H9 (cell line): ENCODE data around the gene HSDL2. TPM values are rescaled to one million over a fixed set of nuclear protein-coding genes. Genes with fewer than 3 reads are reported as not detected.

ENCODE experiments used
- DNase-seq: peaks from one replicate; pipeline ENCODE4 v3.0.0-alpha.2; 2017
- H2AFZ ChIP-seq: one replicate; pipeline ENCODE4 v1.6.1; 2013; ENCODE audit warnings: mild to moderate bottlenecking, low read length, control low read depth, moderate library complexity
- H2AK5ac ChIP-seq: 2 replicates; pipeline ENCODE4 v1.6.1; 2013; ENCODE audit warnings: low read length, control low read depth, mixed read lengths; ENCODE audit not compliant: insufficient read length
- H2BK120ac ChIP-seq: one replicate; pipeline ENCODE4 v1.6.1; 2013; ENCODE audit warnings: low read depth, mild to moderate bottlenecking, low read length, control low read depth, inconsistent platforms; ENCODE audit not compliant: poor library complexity, severe bottlenecking
- H2BK12ac ChIP-seq: 2 replicates; pipeline ENCODE4 v1.6.1; 2013; ENCODE audit warnings: low read length, control low read depth, mixed read lengths, low read depth; ENCODE audit not compliant: insufficient read length
- H2BK15ac ChIP-seq: 2 replicates; pipeline ENCODE4 v1.6.1; 2013; ENCODE audit warnings: low read depth, low read length, control low read depth
- H2BK20ac ChIP-seq: one replicate; pipeline ENCODE4 v1.6.1; 2013; ENCODE audit warnings: low read depth, mild to moderate bottlenecking, low read length, control low read depth, inconsistent platforms; ENCODE audit not compliant: poor library complexity, severe bottlenecking
- H2BK5ac ChIP-seq: 2 replicates; pipeline ENCODE4 v1.6.1; 2013; ENCODE audit warnings: low read length, control low read depth, mixed read lengths; ENCODE audit not compliant: insufficient read length
- H3K14ac ChIP-seq: 2 replicates; pipeline ENCODE4 v1.6.1; 2013; ENCODE audit warnings: low read length, control low read depth; ENCODE audit not compliant: insufficient read depth
- H3K18ac ChIP-seq: 2 replicates; pipeline ENCODE4 v1.6.1; 2013; ENCODE audit warnings: low read depth, mild to moderate bottlenecking, mixed read lengths, low read length, control low read depth; ENCODE audit not compliant: insufficient read length
- H3K23ac ChIP-seq: 2 replicates; pipeline ENCODE4 v1.6.1; 2013; ENCODE audit warnings: low read length, control low read depth, mixed read lengths, low read depth; ENCODE audit not compliant: insufficient read length
- H3K23me2 ChIP-seq: 2 replicates; pipeline ENCODE4 v1.6.1; 2013; ENCODE audit warnings: low read depth, mild to moderate bottlenecking, mixed read lengths, low read length, control low read depth; ENCODE audit not compliant: insufficient read length, poor library complexity, severe bottlenecking
- H3K27ac ChIP-seq: 2 replicates; pipeline ENCODE4 v1.5.1; 2013; ENCODE audit warnings: low read length, control low read depth, mixed read lengths, low read depth; ENCODE audit not compliant: insufficient read length
- H3K27me3 ChIP-seq: 2 replicates; pipeline ENCODE4 v1.6.1; 2013; ENCODE audit warnings: low read length, control low read depth, inconsistent platforms; ENCODE audit not compliant: insufficient read depth
- H3K4ac ChIP-seq: 2 replicates; pipeline ENCODE4 v1.6.1; 2013; ENCODE audit warnings: low read depth, mild to moderate bottlenecking, control low read depth, inconsistent platforms, low read length, moderate library complexity
- H3K4me1 ChIP-seq: 2 replicates; pipeline ENCODE4 v1.6.1; 2013; ENCODE audit warnings: low read length, control low read depth, inconsistent platforms; ENCODE audit not compliant: insufficient read depth
- H3K4me2 ChIP-seq: 2 replicates; pipeline ENCODE4 v1.6.1; 2013; ENCODE audit warnings: low read length, control low read depth, mixed read lengths; ENCODE audit not compliant: insufficient read length, insufficient read depth
- H3K56ac ChIP-seq: 2 replicates; pipeline ENCODE4 v1.6.1; 2013; ENCODE audit warnings: low read depth, mild to moderate bottlenecking, mixed read lengths, low read length, control low read depth; ENCODE audit not compliant: insufficient read length
- H3K79me1 ChIP-seq: 2 replicates; pipeline ENCODE4 v1.6.1; 2013; ENCODE audit warnings: low read depth, mild to moderate bottlenecking, moderate library complexity, low read length, control low read depth, inconsistent platforms; ENCODE audit not compliant: insufficient read depth, poor library complexity, severe bottlenecking
- H3K79me2 ChIP-seq: 2 replicates; pipeline ENCODE4 v1.6.1; 2013; ENCODE audit warnings: low read length, control low read depth, inconsistent platforms; ENCODE audit not compliant: insufficient read depth
- H3K9ac ChIP-seq: 2 replicates; pipeline ENCODE4 v1.6.1; 2013; ENCODE audit warnings: low read length, control low read depth, mixed read lengths; ENCODE audit not compliant: insufficient read length; ENCODE audit errors: extremely low read depth
- H3K9me3 ChIP-seq: one replicate; pipeline ENCODE4 v1.6.1; 2013; ENCODE audit warnings: low read depth, low read length, inconsistent platforms; ENCODE audit not compliant: control insufficient read depth
- H3T11ph ChIP-seq: one replicate; pipeline ENCODE4 v1.6.1; 2013; ENCODE audit warnings: mild to moderate bottlenecking, low read length, control low read depth, inconsistent platforms
- H4K20me1 ChIP-seq: one replicate; pipeline ENCODE4 v1.6.1; 2013; ENCODE audit not compliant: control insufficient read depth, insufficient read length, insufficient read depth
- H4K5ac ChIP-seq: 2 replicates; pipeline ENCODE4 v1.6.1; 2013; ENCODE audit warnings: low read depth, mild to moderate bottlenecking, mixed read lengths, low read length, control low read depth; ENCODE audit not compliant: insufficient read length
- H4K8ac ChIP-seq: replicated peaks from 2 replicates; pipeline ENCODE4 v1.6.1; 2013; ENCODE audit warnings: low read length, control low read depth, mixed read lengths, low read depth; ENCODE audit not compliant: insufficient read length
- H4K91ac ChIP-seq: 2 replicates; pipeline ENCODE4 v1.6.1; 2013; ENCODE audit warnings: low read depth, mild to moderate bottlenecking, moderate library complexity, mixed read lengths, low read length, control low read depth; ENCODE audit not compliant: insufficient read length
- H3K27ac Mint-ChIP-seq, 3 experiments: 2 replicates in 2 of 3; 3 replicates in 1 of 3; pipeline ENCODE4 v1.8.0; 2020 to 2021; ENCODE audit warnings: mixed read lengths in 3 of 3, mild to moderate bottlenecking in 1 of 3, moderate library complexity in 1 of 3
- H3K27me3 Mint-ChIP-seq: 2 replicates; pipeline ENCODE4 v1.8.0; 2021; ENCODE audit warnings: low read depth, mild to moderate bottlenecking, moderate library complexity, mixed read lengths
- H3K36me3 Mint-ChIP-seq, 3 experiments: 2 replicates in 2 of 3; 3 replicates in 1 of 3; pipeline ENCODE4 v1.8.0; 2020 to 2021; ENCODE audit warnings: low read depth in 3 of 3, mixed read lengths in 3 of 3; ENCODE audit not compliant: insufficient read depth in 1 of 3
- H3K4me1 Mint-ChIP-seq, 2 experiments: 2 replicates each; pipeline ENCODE4 v1.8.0; 2020; ENCODE audit warnings: mixed read lengths in 2 of 2
- H3K4me3 Mint-ChIP-seq, 2 experiments: 2 replicates in 1 of 2; 3 replicates in 1 of 2; pipeline ENCODE4 v1.8.0; 2020 to 2021; ENCODE audit warnings: mild to moderate bottlenecking in 2 of 2, mixed read lengths in 2 of 2, moderate library complexity in 1 of 2
- H3K9me3 Mint-ChIP-seq, 2 experiments: 2 replicates in 1 of 2; 3 replicates in 1 of 2; pipeline ENCODE4 v1.8.0; 2020; ENCODE audit warnings: mild to moderate bottlenecking in 2 of 2, mixed read lengths in 2 of 2, moderate library complexity in 1 of 2
- total RNA-seq: library from RNA; stranded (reverse); gene quantifications from 2 replicates; pipeline ENCODE4 v1.2.1, GENCODE V29; 2021
- TF ChIP-seq, protein P1 (sequence below): fragments of 200-600 bp; sonication (generic); conservative IDR thresholded peaks from 3 replicates; pipeline ENCODE4 v1.8.0; 2021; ENCODE audit warnings: antibody characterized with exemption, mild to moderate bottlenecking

The HSDL2 gene
- total RNA-seq, 1 experiment from 2014 or later, result 16.6 TPM

- Histone ChIP-seq H2BK15ac (no peak overlapping the region), H3K79me2 (no peaks in the 10 kb centered on the region), H4K8ac (no peak overlapping the region), H2BK5ac (no peak overlapping the region), H3K9ac (no peak overlapping the region), H3K23ac (no peak overlapping the region), H2BK120ac (no peak overlapping the region), H3T11ph (no peak overlapping the region), H3K79me1 (no peaks in the 10 kb centered on the region), H3K4me2 (no peak overlapping the region), H3K56ac (no peak overlapping the region), H2AFZ (no peak overlapping the region), H2AK5ac (no peak overlapping the region), H3K9me3 (no peaks in the 10 kb centered on the region), H4K5ac (no peak overlapping the region), H3K27me3 (no peaks in the 10 kb centered on the region), H4K91ac (no peak overlapping the region), H2BK12ac (no peak overlapping the region), H4K20me1 (no peaks in the 10 kb centered on the region), H3K23me2 (no peaks in the 10 kb centered on the region), H3K14ac (no peak overlapping the region), H3K18ac (no peak overlapping the region), H3K4ac (no peak overlapping the region), H3K4me1 (no peaks in the 10 kb centered on the region), H2BK20ac (no peak overlapping the region), H3K27ac (no peak overlapping the region)
- TF ChIP-seq, protein P1, sequence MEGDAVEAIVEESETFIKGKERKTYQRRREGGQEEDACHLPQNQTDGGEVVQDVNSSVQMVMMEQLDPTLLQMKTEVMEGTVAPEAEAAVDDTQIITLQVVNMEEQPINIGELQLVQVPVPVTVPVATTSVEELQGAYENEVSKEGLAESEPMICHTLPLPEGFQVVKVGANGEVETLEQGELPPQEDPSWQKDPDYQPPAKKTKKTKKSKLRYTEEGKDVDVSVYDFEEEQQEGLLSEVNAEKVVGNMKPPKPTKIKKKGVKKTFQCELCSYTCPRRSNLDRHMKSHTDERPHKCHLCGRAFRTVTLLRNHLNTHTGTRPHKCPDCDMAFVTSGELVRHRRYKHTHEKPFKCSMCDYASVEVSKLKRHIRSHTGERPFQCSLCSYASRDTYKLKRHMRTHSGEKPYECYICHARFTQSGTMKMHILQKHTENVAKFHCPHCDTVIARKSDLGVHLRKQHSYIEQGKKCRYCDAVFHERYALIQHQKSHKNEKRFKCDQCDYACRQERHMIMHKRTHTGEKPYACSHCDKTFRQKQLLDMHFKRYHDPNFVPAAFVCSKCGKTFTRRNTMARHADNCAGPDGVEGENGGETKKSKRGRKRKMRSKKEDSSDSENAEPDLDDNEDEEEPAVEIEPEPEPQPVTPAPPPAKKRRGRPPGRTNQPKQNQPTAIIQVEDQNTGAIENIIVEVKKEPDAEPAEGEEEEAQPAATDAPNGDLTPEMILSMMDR, result no peak
- Mint-ChIP-seq H3K27ac (no peak overlapping the region), H3K36me3 (peaks cover 20 to 36% (median 25%) of the 10 kb centered on the region in 3 experiments), H3K27me3 (no peaks in the 10 kb centered on the region), H3K4me3 (no peak overlapping the region), H3K9me3 (peaks cover 43 to 44% of the 10 kb centered on the region in 2 experiments), H3K4me1 (0 out of 4 replicates have a peak, but pooled peaks cover 0 to 5% of the 10 kb centered on the region in 2 experiments)
- no peak for DNase-seq
These were observed 12.4 kb upstream of the HSDL2 start for GRCh38 chr9:112367465-112367864.
